Hematopoietic multipotent progenitor cell treated with erythropoietin and hydrocortisone succinate and interleukin-3 and kit ligand, for 6 days (in vitro differentiated cells): ENCODE results near the gene EGLN1.

Experiments
- DNase-seq: peaks from one replicate; pipeline ENCODE4 v3.0.0-alpha.2; 2015

The EGLN1 gene

GRCh38 chr1:231395076-231395997, 26.8 kb downstream of the EGLN1 start:
- peak; percentile 16 for DNase-seq

DNA sequence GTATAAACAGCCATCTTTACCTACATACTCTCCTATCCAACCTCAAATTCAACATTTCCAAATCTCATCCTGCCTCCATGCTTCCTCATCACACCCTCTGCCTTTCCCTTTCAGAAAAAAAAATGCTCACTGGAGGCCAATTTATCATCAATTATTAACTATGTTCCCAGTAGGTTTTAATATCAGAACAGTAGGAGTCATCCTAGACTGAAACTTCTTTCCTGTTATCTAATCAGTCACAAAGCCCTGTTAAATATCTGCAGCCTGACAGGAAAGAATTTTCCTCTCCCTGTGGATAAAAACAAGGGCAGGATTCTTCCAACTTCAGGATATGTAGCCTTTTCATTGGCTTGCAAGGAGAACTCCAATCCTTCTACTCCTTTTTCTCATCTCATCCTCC, 28.4 kb downstream of the EGLN1 start:
- no peak for DNase-seq

- DNase-seq, result no peak
Observed at GRCh38 chr1:231392389-231393131, 29.5 kb downstream of the EGLN1 start.

- DNase-seq, result no peak
Observed at GRCh38 chr1:231390071-231390470, 32.0 kb downstream of the EGLN1 start.

- DNase-seq, result no peak
Observed at GRCh38 chr1:231387770-231388669, 34.1 kb downstream of the EGLN1 start.

DNA sequence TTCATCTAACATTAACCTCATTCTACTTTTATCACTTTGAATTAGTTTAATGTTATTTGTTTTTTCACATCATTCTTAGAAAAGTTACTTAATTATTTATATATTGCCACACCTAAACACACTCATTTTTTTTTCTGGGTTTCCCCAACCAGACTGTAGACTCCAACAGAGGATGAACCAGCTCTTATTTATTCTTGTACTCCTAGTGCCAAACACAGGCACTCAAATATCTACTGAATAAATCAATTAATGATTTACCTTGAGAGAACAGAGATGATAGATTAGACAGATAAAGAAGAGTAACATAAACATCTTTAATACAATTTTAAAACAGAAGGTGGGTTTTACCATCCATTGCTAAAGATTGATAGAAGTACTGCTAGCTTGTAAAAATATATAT, 35.6 kb downstream of the EGLN1 start:
- DNase-seq, result no peak

DNA sequence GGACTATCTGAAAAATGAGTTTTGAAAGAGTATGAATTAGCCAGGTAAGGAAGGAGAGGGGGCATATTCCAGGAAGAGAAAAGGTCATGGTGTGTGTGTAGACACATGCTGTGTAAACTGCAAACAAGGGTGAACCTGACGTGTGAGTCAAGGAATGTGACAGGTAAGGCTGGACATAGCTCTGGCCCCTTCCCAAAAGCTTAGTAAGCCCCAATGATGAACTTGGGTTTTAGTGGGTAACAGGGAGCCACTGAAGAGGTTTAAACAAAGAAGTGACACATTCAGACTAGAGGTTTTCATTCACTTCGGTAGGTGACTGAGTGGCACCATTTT, 36.7 kb downstream of the EGLN1 start:
- DNase-seq, result no peak

GRCh38 chr1:231384696-231385415, 37.2 kb downstream of the EGLN1 start:
- DNase-seq, result no peak

DNA sequence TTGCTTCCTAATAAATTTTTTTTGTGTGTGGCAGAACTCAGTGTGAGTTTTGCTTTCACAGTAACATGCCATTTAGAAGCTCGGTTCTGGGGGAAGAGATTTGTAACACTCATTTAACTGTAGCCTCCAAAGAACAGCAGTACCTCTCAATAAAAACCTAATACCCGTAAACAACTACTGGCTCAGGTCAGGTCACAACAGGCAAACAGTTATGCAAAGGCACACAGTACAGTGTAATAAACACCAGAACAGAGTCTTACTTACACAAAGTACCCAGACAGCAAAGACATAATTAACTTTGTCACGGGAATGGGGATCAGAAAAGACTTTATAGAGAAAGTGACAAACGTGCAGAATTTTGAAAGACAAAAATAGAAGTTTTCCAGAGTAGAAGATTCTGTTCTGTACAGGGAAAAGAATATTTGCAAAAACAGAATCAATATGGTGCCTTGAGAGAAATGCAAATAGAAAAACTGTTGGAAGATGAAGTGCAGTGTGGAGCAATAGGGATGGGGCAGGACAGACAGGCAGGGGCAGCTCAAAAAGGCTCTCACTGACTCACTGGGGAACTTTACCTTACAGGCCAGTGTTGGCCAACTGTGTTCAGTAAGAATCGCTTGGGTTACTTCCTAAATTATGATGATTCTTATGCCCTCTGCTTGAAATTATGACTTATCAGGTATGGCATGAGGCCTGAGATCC, 38.8 kb downstream of the EGLN1 start:
- DNase-seq, result no peak

DNA sequence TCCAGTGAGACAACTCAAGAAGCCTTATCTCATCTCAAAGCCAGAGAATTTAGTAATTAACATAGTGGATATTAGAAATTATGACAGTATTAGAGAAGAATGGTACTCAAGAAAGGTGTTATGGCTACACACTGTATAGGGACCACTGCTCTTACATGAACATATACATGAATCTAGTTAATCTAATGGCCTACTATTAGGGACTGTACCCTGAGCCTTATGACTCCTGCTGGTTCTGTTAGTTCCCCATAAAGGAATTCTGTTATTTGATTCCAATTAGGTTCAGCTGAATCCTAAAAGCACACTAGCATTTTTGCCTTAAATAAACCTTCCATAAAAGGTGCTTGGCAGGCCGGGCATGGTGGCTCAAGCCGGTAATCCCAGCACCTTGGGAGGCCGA, 39.7 kb downstream of the EGLN1 start:
- no peak for DNase-seq

- no peak for DNase-seq
Observed at GRCh38 chr1:231381729-231382128, 40.4 kb downstream of the EGLN1 start.

DNA sequence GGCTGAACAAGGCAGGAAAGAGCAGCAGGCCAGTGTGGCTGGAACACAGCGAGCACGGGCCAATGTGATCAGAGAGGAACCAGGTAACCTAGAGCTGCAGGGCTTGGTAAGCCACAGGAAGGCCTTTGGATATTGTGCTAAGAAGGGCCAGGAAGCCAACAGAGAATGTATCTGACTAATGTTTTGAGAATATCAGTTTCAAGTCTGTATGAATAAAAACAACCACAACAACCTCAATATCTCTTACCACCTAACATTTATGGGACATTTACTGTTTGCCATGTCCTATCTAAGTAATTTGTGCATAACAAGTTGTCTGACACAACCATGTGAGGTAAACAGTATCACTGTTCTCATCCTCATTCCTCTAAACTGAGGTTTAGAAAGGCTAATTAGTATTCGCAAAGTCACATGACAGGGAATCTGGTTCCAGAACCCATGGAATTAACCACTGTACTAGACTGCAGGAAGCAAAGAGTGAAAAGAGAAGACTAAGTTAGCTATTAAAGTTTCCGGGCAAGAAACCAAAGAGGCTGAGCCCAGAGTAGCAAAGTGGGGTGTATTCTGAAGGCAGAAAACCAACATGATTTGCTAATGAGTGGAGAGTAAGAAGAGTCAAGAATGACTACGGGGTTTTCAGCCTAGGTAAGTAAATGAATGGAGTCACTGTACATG, 45.1 kb downstream of the EGLN1 start:
- DNase-seq, result no peak

- DNase-seq, result no peak
Observed at GRCh38 chr1:231376101-231376500, 46.0 kb downstream of the EGLN1 start.

GRCh38 chr1:231374394-231374793, 47.7 kb downstream of the EGLN1 start:
- DNase-seq, result no peak

GRCh38 chr1:231372501-231372900, 49.6 kb downstream of the EGLN1 start:
- DNase-seq, result no peak

DNA sequence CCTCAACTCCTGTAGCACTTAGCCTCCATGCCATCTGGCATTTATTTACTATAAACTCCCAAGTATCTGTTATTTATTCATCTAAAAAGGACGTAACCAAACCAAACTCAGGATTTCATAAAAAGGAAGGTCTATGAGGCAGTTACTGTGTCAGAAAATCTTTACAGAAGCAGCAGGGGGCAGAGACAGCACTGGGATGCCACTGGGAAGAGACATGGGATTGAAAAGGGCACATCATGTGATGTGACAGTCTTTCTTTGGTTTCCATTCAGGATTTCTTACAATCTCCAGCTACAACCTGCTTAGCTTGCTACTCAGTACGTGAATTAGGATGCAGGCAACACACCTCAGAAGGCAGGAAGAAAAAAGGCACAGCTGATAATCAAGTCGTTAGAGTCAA, 52.8 kb downstream of the EGLN1 start:
- DNase-seq, result no peak

GRCh38 chr1:231364192-231364591, 57.9 kb downstream of the EGLN1 start:
- DNase-seq, result peak; percentile 33

- no peak for DNase-seq
Observed at GRCh38 chr1:231363624-231364023, 58.5 kb downstream of the EGLN1 start.

DNA sequence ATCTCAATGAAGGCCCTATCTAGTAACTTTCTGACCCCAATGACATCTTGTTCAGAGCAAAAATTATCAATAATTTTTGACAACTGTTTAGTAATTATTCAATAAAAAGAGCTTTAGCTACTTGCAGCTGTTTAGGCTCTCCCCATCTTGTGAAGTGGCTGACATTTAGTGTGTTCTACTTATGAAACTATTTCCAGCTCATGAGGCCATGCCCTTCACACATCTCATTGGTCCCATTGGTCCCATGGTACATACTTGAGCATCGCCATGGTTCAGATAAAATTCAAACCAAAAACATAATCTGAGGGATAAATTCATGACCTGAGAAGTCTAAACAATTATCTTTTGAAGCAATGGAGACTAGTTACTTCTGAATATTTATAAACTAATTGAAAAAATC, 59.8 kb downstream of the EGLN1 start:
- DNase-seq, result no peak

- peak; percentile 66 for DNase-seq
Observed at GRCh38 chr1:231359113-231359512, 63.0 kb downstream of the EGLN1 start.

DNA sequence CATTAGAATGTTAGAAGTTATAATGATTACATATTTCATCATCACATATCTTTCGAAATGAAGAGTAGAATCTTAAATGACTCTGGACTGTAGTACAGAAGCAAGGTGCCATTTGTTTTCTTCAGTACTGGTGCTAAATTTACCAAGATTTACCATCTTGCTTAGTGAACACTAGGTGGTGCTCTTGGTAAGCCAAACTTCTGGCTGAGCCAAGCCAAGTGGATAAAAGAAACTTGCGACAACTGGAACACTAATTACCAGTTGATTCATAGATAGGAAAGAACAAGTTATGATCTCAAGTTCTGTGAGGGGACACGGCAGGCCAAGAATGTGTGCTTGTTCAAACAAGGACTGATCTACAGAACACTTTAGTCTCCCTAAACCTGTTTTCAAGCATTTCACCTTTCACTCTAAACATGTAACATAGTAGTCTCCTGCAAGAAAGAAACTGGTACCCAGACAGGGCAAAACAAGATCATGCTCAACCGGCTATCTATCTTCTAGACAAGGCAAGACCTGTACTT, 64.2 kb downstream of the EGLN1 start:
- peak; percentile 89 for DNase-seq
